NCI-H2196 (cell line): Measurements from ENCODE around the gene PTPRR.

Experiments used
- DNase-seq: peaks from one replicate; lab custom pipeline; 2025; ENCODE audit not compliant: unreplicated experiment; lab: John Stamatoyannopoulos, UW

PTPRR gene

DNA sequence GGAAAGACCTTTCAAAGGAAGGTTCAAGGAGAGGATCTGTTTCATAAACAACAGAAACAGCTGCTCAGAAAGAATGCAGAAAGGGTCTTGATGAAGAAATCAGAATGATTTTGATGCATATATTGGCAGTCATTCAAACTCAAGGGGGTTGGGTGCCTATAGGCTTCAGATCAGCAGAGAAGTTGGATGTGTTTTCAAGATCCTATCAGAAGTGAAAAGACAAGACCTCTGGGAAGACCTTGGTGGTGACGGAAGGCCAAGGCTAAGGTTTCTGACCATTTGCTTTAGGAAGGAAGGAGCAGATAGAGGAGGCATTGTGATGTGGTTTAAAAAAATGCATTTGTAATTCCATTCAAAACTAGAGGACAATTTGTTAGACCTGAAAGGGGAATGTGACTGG is 268.1 kb downstream of the PTPRR start:
- DNase-seq = no peak

DNA sequence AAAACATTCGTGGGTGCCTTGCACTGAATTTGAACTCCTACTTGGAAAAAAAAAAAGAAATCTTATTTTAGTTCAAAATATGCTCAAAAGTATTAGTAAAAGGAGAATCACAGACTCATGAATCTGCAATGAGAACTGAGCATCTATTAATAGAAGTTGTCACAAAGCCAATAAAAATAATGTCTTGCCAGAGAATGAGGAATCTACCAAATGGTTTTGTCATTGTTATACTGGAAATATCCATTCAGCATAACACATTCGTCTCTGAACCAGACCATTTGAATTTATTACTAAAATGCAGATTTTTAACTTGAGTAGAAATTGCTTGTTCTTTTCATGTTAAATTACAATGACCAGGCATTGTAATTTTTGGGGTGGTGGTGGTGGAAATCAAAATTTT is 271.7 kb downstream of the PTPRR start:
- DNase-seq = no peak

DNA sequence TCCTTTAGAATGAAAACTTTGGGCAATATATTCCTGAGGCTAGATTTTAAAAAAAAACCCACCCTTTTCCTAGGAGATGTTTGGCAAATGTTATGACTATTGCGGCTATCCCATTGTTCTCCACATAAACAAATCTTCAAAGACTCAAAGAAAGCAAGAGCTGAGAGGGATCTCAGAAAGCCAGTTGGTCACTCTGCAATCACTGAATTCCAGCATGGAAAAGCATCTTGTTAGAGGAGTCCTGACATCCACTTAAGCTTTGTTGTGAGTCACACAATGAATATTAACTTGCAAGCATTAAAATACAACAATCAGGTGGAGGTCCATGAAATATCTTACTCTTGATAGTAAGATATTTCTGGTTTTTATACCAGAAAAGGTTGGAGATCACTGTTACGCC is 272.3 kb downstream of the PTPRR start:
- no peak for DNase-seq

DNA sequence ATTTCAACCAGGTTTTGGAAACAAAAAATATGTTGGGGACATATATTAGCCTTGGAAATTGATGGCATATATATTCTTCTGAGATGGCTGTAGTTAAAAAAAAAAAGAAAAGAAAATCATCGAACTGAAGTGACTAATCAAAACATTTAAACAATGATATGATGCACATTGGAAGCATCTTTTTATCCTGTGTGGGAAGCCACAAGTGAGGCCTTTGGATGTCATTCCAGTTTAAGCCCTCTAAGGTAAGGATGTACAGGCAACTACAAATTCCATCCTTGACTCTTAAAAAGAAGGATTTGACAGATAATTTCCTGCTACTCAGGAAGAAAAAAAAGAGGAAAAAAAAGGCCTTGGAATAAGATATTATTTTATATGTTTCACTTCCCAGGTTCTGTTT is 273.7 kb downstream of the PTPRR start:
- no peak for DNase-seq

DNA sequence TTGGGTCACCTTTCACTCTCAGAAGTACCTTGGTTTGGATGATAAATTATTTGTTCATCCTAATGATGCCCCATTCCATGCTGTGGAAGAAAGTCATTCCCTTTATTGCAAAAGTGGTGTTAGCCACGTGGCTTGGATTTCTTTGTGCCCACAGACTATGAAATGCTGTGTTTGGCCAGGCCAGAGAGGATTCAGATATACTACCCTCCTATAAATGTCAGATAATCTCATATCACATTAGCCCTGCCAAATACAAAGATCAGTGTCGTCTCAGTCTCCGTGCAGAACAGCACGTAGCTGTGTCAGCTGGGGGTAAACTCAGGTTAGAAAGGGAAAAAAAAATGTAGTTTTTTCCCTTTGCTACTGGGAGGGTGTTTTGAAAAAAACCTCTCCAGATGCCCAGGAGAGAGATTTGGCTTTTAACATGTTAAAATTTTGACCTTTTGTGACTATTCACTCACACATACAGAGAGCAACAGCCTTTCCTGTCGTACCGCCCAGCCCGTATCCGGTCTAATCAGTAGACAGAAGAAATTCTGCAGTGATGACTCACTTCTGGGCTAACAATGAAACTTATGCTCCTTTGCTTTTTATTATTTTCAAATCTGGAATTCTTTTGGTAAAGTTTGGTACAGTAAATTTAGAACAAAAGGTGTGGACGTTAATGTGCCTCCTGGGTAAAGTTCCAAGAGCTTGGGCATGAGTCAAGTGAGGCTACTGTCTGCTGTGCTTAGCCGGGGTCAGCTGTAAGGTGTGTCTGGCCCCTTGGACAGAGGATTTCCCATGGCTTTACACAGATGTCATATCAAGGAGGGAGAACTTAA is 274.8 kb downstream of the PTPRR start:
- no peak for DNase-seq

DNA sequence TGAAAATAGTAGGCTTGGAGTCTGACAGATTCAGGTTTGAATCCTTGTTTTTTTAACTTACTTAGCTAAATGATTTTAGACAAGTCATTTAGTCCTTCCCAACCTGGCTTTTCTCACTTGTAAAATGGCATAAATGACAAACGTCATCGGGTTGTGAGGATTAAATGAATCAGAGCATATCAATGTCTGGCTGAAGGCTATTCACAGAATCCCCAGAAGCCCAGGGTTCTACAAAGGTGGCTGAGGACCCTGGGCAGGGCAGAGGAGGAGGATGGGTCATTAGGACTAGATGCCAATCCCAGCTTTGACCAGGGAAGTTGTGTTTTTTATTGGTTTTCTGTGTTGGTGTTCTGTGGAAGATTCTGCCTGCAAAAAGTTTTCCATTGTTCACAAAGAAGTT is 275.7 kb downstream of the PTPRR start:
- no peak for DNase-seq

DNA sequence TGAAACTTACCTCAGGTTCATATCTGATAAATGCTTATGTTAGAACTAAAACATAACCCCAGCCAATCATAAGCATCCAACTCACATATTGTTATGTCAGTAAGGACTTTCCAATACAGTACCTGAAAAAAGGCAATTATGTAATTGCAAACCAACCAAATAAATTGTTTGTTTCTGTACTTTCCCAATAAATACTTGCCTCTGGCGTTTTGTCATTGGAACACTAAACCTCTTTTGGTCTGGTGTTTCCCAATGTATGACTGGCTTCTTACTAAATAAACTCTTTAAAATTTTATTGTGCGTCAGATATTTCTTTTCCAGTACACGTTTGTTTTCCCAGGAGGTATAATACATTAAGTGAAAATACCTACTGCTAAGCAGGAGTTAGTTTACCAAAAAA is 276.6 kb downstream of the PTPRR start:
- no peak for DNase-seq

DNA sequence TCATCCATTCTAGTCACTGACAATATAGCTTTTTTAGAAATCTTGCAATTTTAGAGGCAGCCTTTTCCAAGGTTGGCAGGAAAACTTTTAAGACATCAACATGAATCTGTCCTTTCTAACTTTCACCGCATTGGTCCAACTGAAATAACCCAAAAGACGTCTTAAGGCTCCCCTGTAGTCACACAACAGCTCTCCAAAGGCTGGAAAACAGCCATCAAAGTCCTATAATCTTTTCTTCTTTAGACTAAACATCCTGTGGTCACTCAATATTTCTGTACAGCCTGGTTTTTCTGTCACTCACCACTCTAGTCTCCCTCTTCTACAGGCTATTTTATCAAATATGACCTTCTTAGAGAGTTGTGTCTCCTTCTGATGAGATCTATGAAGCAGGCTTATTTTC is 278.8 kb downstream of the PTPRR start:
- no peak for DNase-seq

DNA sequence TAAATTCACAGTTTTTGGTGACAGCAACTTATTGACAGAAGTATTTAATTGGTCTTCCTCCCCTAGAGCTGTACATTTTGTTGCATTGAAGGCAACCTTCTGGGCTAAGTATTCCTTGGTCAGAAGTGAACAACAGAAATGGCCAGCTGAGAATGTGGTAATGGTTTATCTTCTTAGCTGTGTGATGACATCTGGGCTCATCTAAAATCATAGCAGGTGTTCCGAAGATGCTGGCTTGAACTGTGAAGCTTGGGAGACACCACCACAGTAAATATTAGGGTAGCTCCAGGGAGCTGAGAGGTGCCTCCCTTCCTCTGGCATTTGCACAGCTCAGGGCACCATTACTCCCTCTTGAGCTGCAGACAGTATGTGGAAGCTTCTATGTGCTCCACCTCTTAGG is 279.6 kb downstream of the PTPRR start:
- no peak for DNase-seq

DNA sequence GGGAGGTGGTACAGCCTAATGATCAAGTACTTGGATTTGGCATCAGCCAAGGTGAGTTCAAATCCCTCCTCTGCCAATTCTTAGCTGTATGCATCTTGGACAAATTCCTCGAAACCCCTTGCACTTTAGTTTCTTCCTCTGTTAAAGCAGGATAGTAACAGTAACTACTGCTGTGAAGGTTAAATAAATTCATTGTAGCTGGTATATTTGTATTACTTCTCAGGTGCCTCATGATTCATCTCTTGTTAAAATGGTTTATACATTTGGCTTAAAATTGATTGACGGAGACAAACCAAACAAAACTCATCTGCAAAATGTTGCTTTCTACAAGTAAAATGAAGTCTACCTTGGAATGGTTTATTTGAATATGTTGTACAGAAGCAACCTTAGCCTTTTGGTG is 281.0 kb downstream of the PTPRR start:
- DNase-seq = no peak

DNA sequence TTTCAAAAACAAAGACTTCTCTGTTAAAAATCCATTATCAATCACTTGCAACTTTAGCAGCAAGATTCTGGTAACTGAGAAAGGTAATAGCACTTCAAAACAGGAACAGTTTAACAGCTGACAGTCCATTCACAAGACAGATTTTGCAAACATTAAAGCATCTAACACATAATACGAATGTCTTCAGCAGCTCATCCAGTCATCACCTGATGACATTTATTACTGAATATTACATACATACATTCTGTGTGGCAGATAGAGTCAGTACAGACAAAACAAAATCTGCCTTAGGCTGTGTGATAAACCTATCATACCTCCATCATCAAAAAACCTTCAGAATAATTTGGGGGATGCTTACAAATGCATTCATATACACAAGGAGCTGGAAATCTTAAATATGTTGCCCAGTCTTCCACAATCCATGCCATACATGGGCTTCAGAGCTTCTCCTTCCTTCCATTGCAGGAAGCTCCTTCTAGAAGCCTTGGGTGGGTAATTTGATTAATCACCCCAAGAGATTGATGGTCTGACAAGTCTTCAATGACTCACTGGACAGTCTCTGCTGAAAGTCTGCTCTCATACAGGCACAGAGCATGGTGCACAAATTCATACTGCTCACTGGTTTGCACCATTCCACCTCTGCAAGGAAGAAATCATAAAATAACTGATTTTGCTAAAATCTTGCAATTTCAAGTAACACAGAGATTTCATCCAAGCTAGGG is 281.7 kb downstream of the PTPRR start:
- DNase-seq = no peak

DNA sequence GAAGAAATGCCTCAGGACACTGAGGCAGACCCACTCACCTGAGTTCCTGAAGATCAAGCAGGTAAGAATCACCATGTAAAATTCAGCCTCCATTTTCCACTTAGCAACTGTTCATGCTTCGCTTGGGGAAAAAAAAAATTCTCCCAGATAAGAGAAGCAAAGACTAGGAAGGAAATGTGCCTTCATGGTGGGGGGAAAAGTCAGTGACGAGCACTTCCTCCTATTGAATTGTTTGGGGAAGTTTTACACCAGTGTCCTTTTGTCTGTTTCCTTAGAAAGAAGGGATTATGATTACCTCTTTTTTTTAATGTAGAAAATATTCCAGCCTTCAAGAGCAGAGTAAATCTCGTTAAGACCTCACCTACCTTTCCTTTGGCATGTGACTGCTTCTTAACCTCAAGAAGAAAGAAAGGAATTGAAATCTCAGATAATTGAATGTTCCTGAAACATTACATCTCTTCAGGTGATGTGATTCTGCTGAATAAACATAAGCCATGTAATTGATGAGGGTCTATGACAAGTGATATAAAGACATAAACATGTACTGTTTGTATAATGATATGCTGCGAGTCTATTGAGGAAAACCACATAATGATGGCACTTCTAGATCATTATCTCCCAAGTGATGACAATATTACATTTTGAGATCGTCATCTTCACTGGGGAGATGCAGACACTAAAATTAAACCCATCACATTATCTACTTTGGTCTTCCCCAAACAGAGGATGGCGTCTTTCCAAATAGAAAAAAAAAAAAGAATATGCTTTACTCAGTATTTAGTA is 283.0 kb downstream of the PTPRR start, which contains the start of gene PTPRB:
Gene PTPRB (minus strand): TSS at position 127 of the 783 bp plus-strand sequence. CDS start 34 bp downstream, at position 93.
- DNase-seq = no peak

DNA sequence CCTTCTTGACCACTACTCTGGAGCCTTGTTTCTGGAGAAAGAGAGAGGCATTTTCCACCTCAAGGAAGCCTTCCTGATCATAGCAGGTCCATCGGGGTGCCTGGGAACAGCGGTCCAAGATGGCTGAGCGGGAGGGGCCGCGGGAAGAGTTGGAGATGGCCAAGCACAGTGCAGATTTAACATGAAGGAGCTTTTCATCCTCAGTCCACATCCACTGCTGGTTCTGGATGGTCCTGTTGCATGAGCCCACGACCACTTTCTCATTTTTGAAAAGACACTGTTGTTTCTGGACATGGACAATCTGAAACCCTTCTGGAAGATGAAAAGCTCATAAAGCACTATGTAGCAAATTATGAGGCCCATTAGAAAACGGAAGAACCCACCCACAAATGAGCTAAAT is 284.8 kb downstream of the PTPRR start:
- no peak for DNase-seq

DNA sequence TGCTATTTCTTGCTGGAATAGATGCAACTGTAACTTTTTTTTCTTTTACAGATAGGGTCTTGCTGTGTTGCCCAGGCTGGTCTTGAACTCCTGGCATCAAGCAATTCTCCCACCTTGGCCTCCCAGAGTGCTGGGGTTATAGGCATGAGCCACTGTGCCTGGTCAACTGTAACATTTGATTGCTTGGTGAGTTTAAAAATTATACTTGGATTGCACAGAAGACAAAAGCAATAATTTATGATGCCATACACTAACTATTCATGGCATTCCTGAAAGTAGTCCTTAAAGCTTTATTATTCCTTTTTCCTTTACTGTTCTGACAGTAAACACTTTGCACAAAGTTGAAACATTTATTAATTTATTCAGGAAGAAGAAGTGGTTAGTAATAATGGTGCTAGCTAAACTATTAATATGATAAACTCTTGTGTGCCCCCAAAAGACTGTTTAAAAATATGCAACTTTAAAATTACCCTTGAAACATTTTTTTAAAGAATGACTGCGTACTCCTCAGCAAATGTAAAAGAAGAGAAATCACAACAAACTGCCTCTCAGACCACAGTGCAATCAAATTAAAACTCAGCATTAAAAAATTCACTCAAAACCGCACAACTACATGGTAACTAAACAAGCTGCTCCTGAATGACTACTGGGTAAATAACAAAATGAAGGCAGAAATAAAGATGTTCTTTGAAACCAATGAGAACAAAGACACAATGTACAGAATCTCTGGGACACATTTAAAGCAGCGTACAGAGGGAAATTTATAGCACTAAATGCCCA is 291.6 kb downstream of the PTPRR start:
- no peak for DNase-seq

DNA sequence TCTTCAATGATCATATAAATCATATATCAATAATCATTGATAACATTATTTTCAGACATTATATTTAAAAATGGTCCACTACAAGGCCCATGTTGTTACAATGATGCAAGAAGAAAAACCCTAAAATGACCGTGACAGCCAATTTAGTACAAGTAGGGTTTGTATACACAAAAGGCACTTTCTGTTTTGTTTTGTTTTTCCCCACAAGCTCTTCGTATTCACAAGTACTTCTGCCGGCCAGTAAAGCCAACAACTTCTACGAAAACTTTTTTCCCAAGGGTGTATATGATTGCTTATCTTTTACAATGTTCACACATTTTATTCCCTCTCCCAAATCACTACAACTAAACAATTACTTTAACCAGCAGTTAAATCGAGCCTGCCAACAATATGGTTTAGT is 292.9 kb downstream of the PTPRR start:
- DNase-seq = no peak

DNA sequence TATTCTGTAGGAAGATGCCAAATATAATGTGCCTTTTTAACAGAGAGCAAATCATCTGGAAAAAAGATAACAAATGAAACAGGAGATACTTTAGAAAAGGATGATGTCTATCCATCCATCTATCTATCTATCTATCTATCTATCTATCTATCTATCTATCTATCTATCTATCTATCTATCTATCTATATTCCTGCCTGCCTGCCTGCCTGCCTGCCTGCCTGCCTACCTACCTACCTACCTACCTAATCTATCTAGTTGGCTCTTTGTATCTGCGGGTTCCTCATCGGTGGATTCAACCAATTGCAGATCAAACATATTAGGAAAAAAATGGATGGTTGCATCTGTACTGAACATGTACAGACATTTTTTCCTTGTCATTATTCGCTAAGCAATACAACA is 294.4 kb downstream of the PTPRR start:
- no peak for DNase-seq

DNA sequence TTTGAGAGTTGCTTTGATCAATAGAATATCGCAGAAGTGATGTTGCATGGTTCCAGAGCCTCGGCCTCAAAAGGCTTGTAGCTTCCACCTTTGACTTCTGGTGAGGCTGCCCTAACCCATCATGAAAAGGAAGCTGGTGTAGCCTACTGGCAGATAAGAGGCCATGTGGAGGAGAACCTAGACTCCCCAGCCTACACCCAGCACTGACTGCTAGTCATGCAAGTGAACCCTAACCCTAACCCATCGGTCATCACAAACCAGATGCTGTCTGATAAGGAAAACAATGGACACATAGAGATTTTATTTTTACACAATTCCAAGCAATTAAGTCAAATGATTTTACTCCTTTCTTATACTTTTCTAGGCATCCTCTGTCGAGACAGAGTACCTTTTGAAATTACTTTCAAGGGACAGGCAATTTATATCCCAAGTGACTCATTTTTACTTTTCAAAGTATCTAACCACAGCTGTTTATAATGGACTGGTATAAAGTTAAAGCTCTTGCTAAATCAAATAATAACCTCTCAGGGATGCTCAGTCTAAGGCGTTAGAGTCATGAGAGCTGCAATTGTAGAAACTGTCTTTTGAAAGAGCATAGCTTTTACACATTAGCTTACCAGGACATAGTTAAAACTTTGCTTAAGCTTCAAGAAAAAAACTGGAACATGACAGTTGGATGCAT is 300.9 kb downstream of the PTPRR start:
- no peak for DNase-seq

DNA sequence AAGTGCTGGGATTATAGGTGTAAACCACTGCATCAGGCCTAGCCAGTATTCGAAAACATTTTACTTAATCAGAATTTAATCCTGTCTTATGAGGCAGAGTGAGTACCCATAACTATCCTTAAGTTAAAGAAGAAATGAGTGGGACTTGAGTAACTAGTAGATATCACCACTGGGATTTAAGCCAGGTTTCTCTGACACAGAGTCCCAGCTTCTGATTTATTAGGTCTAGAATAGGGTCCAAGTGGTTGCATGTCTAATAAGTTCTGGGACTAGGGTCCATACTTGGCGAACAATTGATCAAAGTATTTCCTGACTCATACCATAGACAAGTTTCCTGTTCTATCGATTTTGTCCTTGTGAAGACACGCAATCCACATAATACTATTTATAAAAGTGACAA is 302.2 kb downstream of the PTPRR start:
- no peak for DNase-seq

DNA sequence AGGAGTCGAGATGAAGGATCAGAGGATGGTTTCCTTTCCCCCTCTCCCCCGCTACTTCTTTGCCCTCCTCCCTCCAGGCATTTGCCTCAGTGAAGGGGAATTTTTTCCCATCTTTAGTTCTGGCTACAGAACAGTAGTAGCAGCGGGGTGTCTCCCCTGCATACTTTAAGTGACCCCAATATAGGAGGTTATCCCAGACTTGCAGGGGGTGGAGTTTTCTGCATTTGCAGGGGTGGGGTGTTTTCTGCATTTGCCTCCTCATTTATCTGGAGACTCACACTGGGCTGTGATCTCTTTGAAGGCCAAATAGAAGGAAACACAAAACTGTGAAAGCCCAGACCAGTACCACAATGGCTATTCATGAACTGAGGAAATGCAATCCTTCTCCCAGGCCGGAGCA is 303.1 kb downstream of the PTPRR start:
- no peak for DNase-seq

DNA sequence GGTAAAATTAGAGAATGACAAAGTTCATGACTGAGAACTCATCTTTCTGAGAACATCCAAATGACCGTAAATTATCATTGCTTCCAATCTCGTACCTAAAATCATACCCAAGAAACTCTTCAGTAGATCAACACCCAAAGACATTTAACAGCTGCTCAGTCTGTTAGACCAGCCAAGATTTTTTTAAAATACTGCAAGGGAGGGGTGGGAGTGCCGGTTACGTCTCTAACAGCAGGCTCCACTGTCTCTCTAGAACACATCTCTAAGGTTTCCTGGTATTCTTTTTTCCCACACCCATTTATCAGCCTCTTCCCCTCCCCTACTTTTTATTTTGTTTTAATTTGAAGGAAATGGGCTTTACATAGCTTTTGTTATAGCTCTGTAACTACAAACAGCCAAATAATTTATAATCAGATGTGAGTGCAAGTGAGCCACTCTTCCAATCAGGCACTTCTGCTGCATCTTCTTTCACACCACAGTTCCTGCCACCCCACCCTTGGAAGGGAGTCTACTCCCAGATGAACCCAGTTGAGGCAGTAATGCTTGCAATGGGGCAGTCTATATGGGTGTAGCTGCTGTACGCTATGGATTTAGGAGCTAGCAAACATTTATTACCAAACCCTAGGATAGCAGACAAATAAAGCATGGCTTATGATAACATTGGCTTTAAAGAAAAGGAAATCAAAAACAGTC is 305.2 kb downstream of the PTPRR start:
- DNase-seq = no peak
